HCT116 (cell line): ENCODE data around the gene CCDC121. TPM values are rescaled to one million over a fixed set of nuclear protein-coding genes. Genes with fewer than 3 reads are reported as not detected.
A peak's percentile ranks its signal among the peaks of the same experiment; 100 is the strongest.

Experiments used
- ATAC-seq: fragments of 200-7000 bp; cut with Tn5 transposase; 2 replicates; pipeline ENCODE4 v1.9.1; 2020; ENCODE audit warnings: mild to moderate bottlenecking, moderate library complexity
- BruUV-seq: library from RNA; stranded (reverse); fragments of 400-500 nt; replicated peaks from 2 replicates; lab custom pipeline; 2021; lab: Mats Ljungman, UMichigan
- CTCF ChIA-PET: fragments of 300-600 bp; sonication (Branson Sonifier 250); formaldehyde crosslinking; loops from one replicate; lab custom pipeline; 2021; ENCODE audit warnings: antibody characterized with exemption; lab: Charles Lee
- POLR2A ChIA-PET: fragments of 300-600, 350-600 bp; sonication (Branson Sonifier 250); formaldehyde crosslinking; loops from one replicate; lab custom pipeline; 2021; ENCODE audit warnings: antibody characterized with exemption; lab: Charles Lee
- RAD21 ChIA-PET, 2 experiments: fragments of 300-600 bp; sonication (Branson Sonifier 250); formaldehyde crosslinking; loops; one replicate each; lab custom pipeline; 2023; ENCODE audit warnings: low total read pairs in 2 of 2; ENCODE audit not compliant: uncharacterized antibody in 2 of 2, unreplicated experiment in 2 of 2, low non-redundant PET in 1 of 2; lab: Charles Lee
- DNase-seq: peaks from one replicate; pipeline ENCODE4 v3.0.0-alpha.2; 2010; ENCODE audit warnings: low read depth, low spot score
- H2AFZ ChIP-seq: fragments of 200-600 bp; shearing (Covaris generic), sonication (generic); 2 replicates; pipeline ENCODE4 v1.6.1; 2017; ENCODE audit warnings: low read depth, mixed run types, mixed read lengths, antibody characterized with exemption, low read length; ENCODE audit not compliant: poor library complexity, severe bottlenecking
- H3K27ac ChIP-seq: 2 replicates; pipeline ENCODE4 v1.5.1; 2012; ENCODE audit warnings: low read depth, low read length
- H3K27me3 ChIP-seq: fragments of 200-600 bp; sonication (generic); 2 replicates; pipeline ENCODE4 v1.6.1; 2016; ENCODE audit warnings: mixed run types, low read length, mixed read lengths; ENCODE audit not compliant: insufficient read depth
- H3K36me3 ChIP-seq, 2 experiments: fragments of 200-500 bp in 1 of 2; fragments of 200-600 bp in 1 of 2; sonication (Bioruptor generic) in 1 of 2; sonication (generic) in 1 of 2; 2 replicates each; pipeline versions ENCODE4 v1.5.1 to v1.6.1; 2014 to 2016; ENCODE audit warnings: low read length in 2 of 2, inconsistent platforms in 1 of 2, mixed read lengths in 1 of 2, mixed run types in 1 of 2; ENCODE audit not compliant: insufficient read depth in 2 of 2, control insufficient read depth in 1 of 2
- H3K4me1 ChIP-seq, 2 experiments: fragments of 200-600 bp in 1 of 2; sonication (generic) in 1 of 2; 2 replicates each; pipeline versions ENCODE4 v1.5.1 to v1.6.1; 2012 to 2017; ENCODE audit warnings: low read length in 2 of 2, inconsistent platforms in 1 of 2, mild to moderate bottlenecking in 1 of 2, mixed read lengths in 1 of 2, mixed run types in 1 of 2, moderate library complexity in 1 of 2; ENCODE audit not compliant: insufficient read depth in 2 of 2, control insufficient read depth in 1 of 2
- H3K4me2 ChIP-seq: fragments of 200-600 bp; sonication (generic); 2 replicates; pipeline ENCODE4 v1.6.1; 2017; ENCODE audit warnings: mixed run types, low read length, mixed read lengths
- H3K4me3 ChIP-seq, 2 experiments: fragments of 200-600 bp in 1 of 2; sonication (generic) in 1 of 2; replicated peaks in 1 of 2; 2 replicates each; pipeline ENCODE4 v1.5.1; 2011 to 2016; ENCODE audit warnings: low read length in 2 of 2, control low read depth in 1 of 2, low read depth in 1 of 2, mild to moderate bottlenecking in 1 of 2, mixed read lengths in 1 of 2, mixed run types in 1 of 2
- H3K79me2 ChIP-seq: fragments of 200-600 bp; sonication (generic); 2 replicates; pipeline ENCODE4 v1.6.1; 2017; ENCODE audit warnings: mild to moderate bottlenecking, mixed run types, low read length, moderate library complexity, mixed read lengths; ENCODE audit not compliant: insufficient read depth
- H3K9ac ChIP-seq: fragments of 200-600 bp; sonication (generic); 2 replicates; pipeline ENCODE4 v1.6.1; 2016; ENCODE audit warnings: low read length, mixed read lengths
- H3K9me2 ChIP-seq: fragments of 200-600 bp; sonication (generic), shearing (Covaris generic); 2 replicates; pipeline ENCODE4 v1.6.1; 2017; ENCODE audit warnings: mixed run types, mild to moderate bottlenecking, moderate library complexity; ENCODE audit not compliant: insufficient read depth
- H3K9me3 ChIP-seq, 2 experiments: fragments of 200-500 bp in 1 of 2; fragments of 200-600 bp in 1 of 2; sonication (Bioruptor generic) in 1 of 2; sonication (generic) in 1 of 2; 2 replicates each; pipeline ENCODE4 v1.6.1; 2014 to 2017; ENCODE audit warnings: low read length in 2 of 2, mixed read lengths in 2 of 2, inconsistent platforms in 1 of 2, low read depth in 1 of 2, mild to moderate bottlenecking in 1 of 2, mixed run types in 1 of 2, moderate library complexity in 1 of 2; ENCODE audit not compliant: control insufficient read depth in 1 of 2, insufficient read depth in 1 of 2
- H4K20me1 ChIP-seq: fragments of 200-600 bp; sonication (generic), shearing (Covaris generic); 2 replicates; pipeline ENCODE4 v1.6.1; 2017; ENCODE audit warnings: mixed run types, mild to moderate bottlenecking, moderate library complexity; ENCODE audit not compliant: insufficient read depth
- CBX3 ChIP-seq: IDR thresholded peaks from 2 replicates; pipeline ENCODE4 v1.6.1; 2012; ENCODE audit warnings: low read depth
- CEBPB ChIP-seq: IDR thresholded peaks from 2 replicates; pipeline ENCODE4 v1.6.1; 2012; ENCODE audit warnings: low read depth
- EGR1 ChIP-seq: IDR thresholded peaks from 2 replicates; pipeline ENCODE4 v1.6.1; 2012; ENCODE audit warnings: low read depth
- ELF1 ChIP-seq: IDR thresholded peaks from 2 replicates; pipeline ENCODE4 v1.6.1; 2012; ENCODE audit warnings: low read depth, borderline replicate concordance
- FOSL1 ChIP-seq: IDR thresholded peaks from 2 replicates; pipeline ENCODE4 v1.6.1; 2012; ENCODE audit warnings: low read depth
- POLR2A ChIP-seq: IDR thresholded peaks from 2 replicates; pipeline ENCODE4 v1.7.0; 2011; ENCODE audit warnings: borderline replicate concordance; ENCODE audit not compliant: insufficient read depth, insufficient read length; ENCODE audit errors: extremely low read depth
- RAD21 ChIP-seq: IDR thresholded peaks from 2 replicates; pipeline ENCODE4 v1.6.1; 2012; ENCODE audit warnings: low read depth, mild to moderate bottlenecking
- SP1 ChIP-seq: IDR thresholded peaks from 2 replicates; pipeline ENCODE4 v1.6.1; 2012; ENCODE audit warnings: low read depth
- TCF7L2 ChIP-seq: IDR thresholded peaks from 2 replicates; pipeline ENCODE4 v1.7.0; 2011; ENCODE audit warnings: borderline replicate concordance, inconsistent platforms; ENCODE audit not compliant: insufficient read depth, insufficient read length; ENCODE audit errors: extremely low read depth
- YY1 ChIP-seq: IDR thresholded peaks from 2 replicates; pipeline ENCODE4 v1.6.1; 2011; ENCODE audit warnings: low read length, low read depth, moderate library complexity, mild to moderate bottlenecking; ENCODE audit not compliant: insufficient replicate concordance; ENCODE audit errors: extremely low read depth
- ZFX ChIP-seq: fragments of 450-650 bp; IDR thresholded peaks from 2 replicates; pipeline ENCODE4 v1.6.1; 2017
- ZNF274 ChIP-seq: fragments of 200-500 bp; sonication (Bioruptor generic); IDR thresholded peaks from 2 replicates; pipeline ENCODE4 v1.6.1; 2014; ENCODE audit warnings: mild to moderate bottlenecking, low read depth, low read length, inconsistent platforms
- intact Hi-C: fragments of 100-400 bp; cut with micrococcal nuclease; formaldehyde crosslinking; loops from 2 replicates; pipeline ENCODE4 v1.10.0; 2022
- total RNA-seq: library from RNA; stranded (reverse); gene quantifications from one replicate; pipeline ENCODE4 v1.2.1, GENCODE V29; 2021; ENCODE audit not compliant: unreplicated experiment
- TF ChIP-seq, protein P1 (sequence below): IDR thresholded peaks from 2 replicates; pipeline ENCODE4 v1.6.1; 2012; ENCODE audit warnings: low read depth
- TF ChIP-seq, protein P2 (sequence below), 3 experiments: fragments of 200-600 bp in 1 of 3; sonication (generic) in 1 of 3; IDR thresholded peaks in 2 of 3; conservative IDR thresholded peaks in 1 of 3; 2 replicates each; pipeline ENCODE4 v1.5.1; 2012 to 2017; ENCODE audit warnings: low read depth in 2 of 3, low read length in 2 of 3, antibody characterized with exemption in 1 of 3, borderline replicate concordance in 1 of 3, control low read depth in 1 of 3, mild to moderate bottlenecking in 1 of 3, mixed read lengths in 1 of 3, mixed run types in 1 of 3, moderate library complexity in 1 of 3; ENCODE audit not compliant: insufficient read depth in 1 of 3

Gene CCDC121
- total RNA-seq, 1 experiment from 2014 or later, result 2.1 TPM

DNA sequence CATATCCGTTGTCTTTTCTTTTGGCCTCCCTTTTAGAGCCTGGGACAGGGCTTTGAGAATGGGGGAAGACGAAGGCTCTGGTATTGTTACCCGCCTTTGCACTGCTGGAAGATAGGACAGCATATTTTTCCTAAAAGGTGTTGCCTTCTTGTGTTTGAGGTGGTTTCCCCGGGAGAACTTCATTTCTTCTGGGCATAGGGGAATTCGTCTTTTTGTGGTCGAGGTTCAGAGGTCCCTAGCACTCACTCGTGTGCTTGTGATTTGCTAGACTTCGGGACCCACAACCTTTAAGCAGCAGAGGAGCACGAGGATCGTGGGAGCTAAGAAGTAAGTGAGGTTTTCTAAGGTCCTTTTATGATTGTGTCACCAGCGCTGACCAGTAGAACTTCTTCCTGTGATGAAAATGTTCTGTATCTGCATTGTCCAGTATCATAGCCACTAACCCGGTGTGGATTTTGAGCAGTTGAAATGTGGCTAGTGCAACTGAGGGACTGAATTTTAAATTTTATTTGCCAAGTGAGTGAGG is 45.4 kb downstream of the CCDC121 start:
- CTCF ChIA-PET, result no interaction called here

DNA sequence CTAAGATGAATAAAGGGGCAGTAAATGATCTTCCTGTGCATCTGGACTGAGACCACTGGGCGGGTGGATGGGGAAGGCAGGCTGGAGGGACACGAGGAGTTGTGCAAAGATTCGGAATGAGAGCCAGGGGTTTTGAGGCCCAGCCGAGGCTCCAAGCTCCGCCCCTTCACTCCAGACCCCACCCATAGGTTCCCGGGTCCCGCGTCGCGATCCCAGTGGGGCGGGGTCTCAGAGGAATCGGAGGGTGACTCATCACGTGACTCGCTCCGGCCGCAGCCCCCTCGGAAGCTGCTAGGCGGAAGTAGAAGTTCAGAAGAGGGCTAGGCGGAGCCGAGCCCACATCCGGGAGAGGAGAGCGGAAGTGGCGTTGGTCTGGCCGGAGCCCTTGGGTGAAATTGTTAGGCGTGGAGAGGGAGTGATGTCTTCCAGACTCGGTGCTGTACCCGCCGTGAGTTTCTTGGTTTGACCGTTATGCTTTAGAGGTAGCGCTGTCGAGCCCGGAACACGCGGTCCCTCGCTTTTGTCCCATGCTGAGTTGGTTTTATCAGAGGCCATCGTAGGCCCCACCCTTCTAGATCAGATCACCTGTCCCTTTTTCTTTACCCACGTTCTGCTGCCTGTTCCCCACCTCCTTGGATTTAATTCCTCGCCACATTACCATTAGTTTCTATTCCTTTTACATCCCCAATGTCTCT is 46.0 kb downstream of the CCDC121 start, which contains the start of gene ZNF512:
Gene ZNF512 (plus strand): TSS at position 348 of the 695 bp plus-strand sequence. CDS start 71 bp downstream, at position 419.
- BruUV-seq, result no TSS peak
- Histone ChIP-seq H3K27me3 (no peaks in the 10 kb centered on the region), H3K4me3 (peak within 1 kb of the TSS; percentile 94 to 95), H3K4me1 (peaks cover 0 to 19% of the 10 kb centered on the region in 2 experiments; a peak in 2 of 4 replicates), H3K36me3 (no peaks in the 10 kb centered on the region), H3K9me3 (no peaks in the 10 kb centered on the region; a peak in 1 of 4 replicates), H3K9me2 (no peaks in the 10 kb centered on the region), H3K79me2 (peaks cover 50% of the 10 kb centered on the region), H2AFZ (peak within 1 kb of the TSS; percentile 66), H4K20me1 (no peaks in the 10 kb centered on the region), H3K4me2 (peak within 1 kb of the TSS; percentile 96), H3K27ac (peak within 1 kb of the TSS; percentile 58), H3K9ac (peak within 1 kb of the TSS; percentile 89)
- ATAC-seq (peak; percentile 97), DNase-seq (peak; percentile 89)
- POLR2A ChIA-PET, result interaction anchor here (0.9 to 1.3 kb wide), 3 partner anchors 45 to 57 kb away, joined by 3 to 4 read pairs (median 3); no protein-coding TSS in a partner anchor
- RAD21 ChIA-PET, result no interaction called here
- CTCF ChIA-PET, result no interaction called here
- intact Hi-C loops, result loop anchor here (10.0 kb wide), 1 partner anchor 158 kb away; the partner anchor contains the start of gene NRBP1
- TF ChIP-seq, protein P1, sequence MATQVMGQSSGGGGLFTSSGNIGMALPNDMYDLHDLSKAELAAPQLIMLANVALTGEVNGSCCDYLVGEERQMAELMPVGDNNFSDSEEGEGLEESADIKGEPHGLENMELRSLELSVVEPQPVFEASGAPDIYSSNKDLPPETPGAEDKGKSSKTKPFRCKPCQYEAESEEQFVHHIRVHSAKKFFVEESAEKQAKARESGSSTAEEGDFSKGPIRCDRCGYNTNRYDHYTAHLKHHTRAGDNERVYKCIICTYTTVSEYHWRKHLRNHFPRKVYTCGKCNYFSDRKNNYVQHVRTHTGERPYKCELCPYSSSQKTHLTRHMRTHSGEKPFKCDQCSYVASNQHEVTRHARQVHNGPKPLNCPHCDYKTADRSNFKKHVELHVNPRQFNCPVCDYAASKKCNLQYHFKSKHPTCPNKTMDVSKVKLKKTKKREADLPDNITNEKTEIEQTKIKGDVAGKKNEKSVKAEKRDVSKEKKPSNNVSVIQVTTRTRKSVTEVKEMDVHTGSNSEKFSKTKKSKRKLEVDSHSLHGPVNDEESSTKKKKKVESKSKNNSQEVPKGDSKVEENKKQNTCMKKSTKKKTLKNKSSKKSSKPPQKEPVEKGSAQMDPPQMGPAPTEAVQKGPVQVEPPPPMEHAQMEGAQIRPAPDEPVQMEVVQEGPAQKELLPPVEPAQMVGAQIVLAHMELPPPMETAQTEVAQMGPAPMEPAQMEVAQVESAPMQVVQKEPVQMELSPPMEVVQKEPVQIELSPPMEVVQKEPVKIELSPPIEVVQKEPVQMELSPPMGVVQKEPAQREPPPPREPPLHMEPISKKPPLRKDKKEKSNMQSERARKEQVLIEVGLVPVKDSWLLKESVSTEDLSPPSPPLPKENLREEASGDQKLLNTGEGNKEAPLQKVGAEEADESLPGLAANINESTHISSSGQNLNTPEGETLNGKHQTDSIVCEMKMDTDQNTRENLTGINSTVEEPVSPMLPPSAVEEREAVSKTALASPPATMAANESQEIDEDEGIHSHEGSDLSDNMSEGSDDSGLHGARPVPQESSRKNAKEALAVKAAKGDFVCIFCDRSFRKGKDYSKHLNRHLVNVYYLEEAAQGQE, result no peak
- TF ChIP-seq SP1, result no peak
- TF ChIP-seq POLR2A, result peak; percentile 80
- no peak for TF ChIP-seq YY1
- TF ChIP-seq TCF7L2, result no peak
- TF ChIP-seq ELF1, result peak; percentile 81
- no peak for TF ChIP-seq ZNF274
- TF ChIP-seq CEBPB, result no peak
- TF ChIP-seq FOSL1, result no peak
- TF ChIP-seq, protein P2, sequence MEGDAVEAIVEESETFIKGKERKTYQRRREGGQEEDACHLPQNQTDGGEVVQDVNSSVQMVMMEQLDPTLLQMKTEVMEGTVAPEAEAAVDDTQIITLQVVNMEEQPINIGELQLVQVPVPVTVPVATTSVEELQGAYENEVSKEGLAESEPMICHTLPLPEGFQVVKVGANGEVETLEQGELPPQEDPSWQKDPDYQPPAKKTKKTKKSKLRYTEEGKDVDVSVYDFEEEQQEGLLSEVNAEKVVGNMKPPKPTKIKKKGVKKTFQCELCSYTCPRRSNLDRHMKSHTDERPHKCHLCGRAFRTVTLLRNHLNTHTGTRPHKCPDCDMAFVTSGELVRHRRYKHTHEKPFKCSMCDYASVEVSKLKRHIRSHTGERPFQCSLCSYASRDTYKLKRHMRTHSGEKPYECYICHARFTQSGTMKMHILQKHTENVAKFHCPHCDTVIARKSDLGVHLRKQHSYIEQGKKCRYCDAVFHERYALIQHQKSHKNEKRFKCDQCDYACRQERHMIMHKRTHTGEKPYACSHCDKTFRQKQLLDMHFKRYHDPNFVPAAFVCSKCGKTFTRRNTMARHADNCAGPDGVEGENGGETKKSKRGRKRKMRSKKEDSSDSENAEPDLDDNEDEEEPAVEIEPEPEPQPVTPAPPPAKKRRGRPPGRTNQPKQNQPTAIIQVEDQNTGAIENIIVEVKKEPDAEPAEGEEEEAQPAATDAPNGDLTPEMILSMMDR (IDR thresholded peaks at IDR 0.05 in 2 of 3, conservative IDR thresholded peaks at IDR 0.05 in 1 of 3; ENCODE audit: borderline replicate concordance in 1 of 3, insufficient read depth in 1 of 3, low read depth in 2 of 3, low read length in 2 of 3), result no peak
- TF ChIP-seq CBX3, result no peak
- no peak for TF ChIP-seq RAD21

More for the DNA sequence above, 45.4 kb downstream of the CCDC121 start:
- Histone ChIP-seq H3K4me1 (peaks cover 0 to 19% of the 10 kb centered on the region in 2 experiments; a peak in 2 of 4 replicates), H3K79me2 (peaks cover 56% of the 10 kb centered on the region), H4K20me1 (0 out of 2 replicates have a peak, but pooled peaks cover 2% of the 10 kb centered on the region), H3K4me2 (peak overlapping the region; percentile 96), H3K9me2 (no peaks in the 10 kb centered on the region), H3K36me3 (no peaks in the 10 kb centered on the region), H3K4me3 (peak overlapping the region; percentile 94 to 95), H3K27ac (peak overlapping the region; percentile 58), H3K9me3 (no peaks in the 10 kb centered on the region; a peak in 1 of 4 replicates), H2AFZ (no peak overlapping the region), H3K27me3 (no peaks in the 10 kb centered on the region), H3K9ac (peak overlapping the region; percentile 89)
- ChIA-PET POLR2A (interaction anchor here (1.1 kb wide), 1 partner anchor 44 kb away, joined by 3 read pairs; no protein-coding TSS in a partner anchor), RAD21 (no interaction called here)
- no peak for TF ChIP-seq EGR1
- TF ChIP-seq ZFX, result peak; percentile 8; the same call in 1 of the 2 replicates
- BruUV-seq, result TSS peak; percentile 75
- ATAC-seq (peak; percentile 13), DNase-seq (no peak)
- intact Hi-C loops, result loop anchor here (10.0 kb wide), 1 partner anchor 159 kb away; the partner anchor contains the start of gene NRBP1
